ENCODE data around the gene PAFAH1B1.
"Not testable (repeated sequence)": the region's sequence is repeated elsewhere in the genome, so short reads cannot be mapped to it uniquely, and the experiment has no call there.

The PAFAH1B1 gene

GRCh38 chr17:2592971-2593820 lies at the start of gene PAFAH1B1:
PAFAH1B1 (plus strand) TSS chr17:2593654; CDS start chr17:2638289, 44,635 bp downstream.
- in situ Hi-C loops (cut with MboI; ENCODE audit: low sequenced_read_pairs, unreplicated experiment): no loop called here
- peak; percentile 98 for DNase-seq (ENCODE audit: low spot score)

DNA sequence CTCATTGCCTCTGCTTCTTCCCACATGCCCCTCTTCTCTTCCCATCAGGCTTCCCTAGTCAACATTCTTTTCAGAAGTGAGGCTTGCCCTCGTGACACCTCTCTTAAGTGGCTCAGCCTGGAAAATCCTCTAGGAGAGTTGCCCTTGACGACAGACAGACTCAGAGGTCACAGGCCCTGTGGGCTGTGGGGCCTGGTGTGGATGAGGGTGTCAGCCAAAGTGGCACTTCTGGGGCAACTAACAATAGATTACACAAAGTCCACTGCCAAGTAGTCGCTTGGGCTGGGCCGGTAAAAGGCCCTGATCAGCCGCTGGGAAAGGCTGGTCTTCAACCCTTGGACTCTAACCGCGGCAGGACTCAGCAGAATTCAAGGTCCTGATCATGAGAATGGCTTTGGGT lies 48.1 kb upstream of the PAFAH1B1 start:
- no peak for TF ChIP-seq CTCF (IDR thresholded peaks at IDR 0.05; ENCODE audit: borderline replicate concordance, control extremely low read depth, extremely low read depth, insufficient read depth, missing control alignments)
- in situ Hi-C loops (cut with MboI; ENCODE audit: low sequenced_read_pairs, unreplicated experiment): no loop called here
- DNase-seq (ENCODE audit: low spot score): no peak

More at GRCh38 chr17:2592971-2593820, at the start of gene PAFAH1B1:
- peak; percentile 47 for TF ChIP-seq CTCF (IDR thresholded peaks at IDR 0.05; ENCODE audit: borderline replicate concordance, control extremely low read depth, extremely low read depth, insufficient read depth, missing control alignments)

- in situ Hi-C loops (cut with MboI; ENCODE audit: low sequenced_read_pairs, unreplicated experiment): no loop called here
- no peak for TF ChIP-seq CTCF (IDR thresholded peaks at IDR 0.05; ENCODE audit: borderline replicate concordance, control extremely low read depth, extremely low read depth, insufficient read depth, missing control alignments)
- no peak for DNase-seq (ENCODE audit: low spot score)
These were observed 46.3 kb upstream of the PAFAH1B1 start for GRCh38 chr17:2547176-2547575.

DNA sequence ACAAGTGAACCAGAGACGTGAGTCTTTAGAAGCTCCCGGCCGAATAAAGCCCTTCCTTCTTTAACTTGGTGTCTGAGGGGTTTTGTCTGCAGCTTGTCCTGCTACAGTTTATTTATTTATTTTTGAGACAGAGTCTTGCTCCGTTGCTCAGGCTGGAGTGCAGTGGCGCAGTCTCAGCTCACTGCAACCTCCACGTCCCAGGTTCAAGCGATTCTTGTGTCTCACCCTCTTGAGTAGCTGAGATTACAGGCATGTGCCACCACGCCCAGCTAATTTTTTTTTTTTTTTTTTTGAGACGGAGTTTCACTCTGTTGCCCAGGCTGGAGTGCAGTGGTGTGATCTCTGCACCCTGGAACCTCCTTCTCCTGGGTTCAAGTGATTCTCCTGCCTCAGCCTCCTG lies 45.4 kb upstream of the PAFAH1B1 start:
- in situ Hi-C loops (cut with MboI; ENCODE audit: low sequenced_read_pairs, unreplicated experiment); DNase-seq (ENCODE audit: low spot score): not testable (repeated sequence)

DNA sequence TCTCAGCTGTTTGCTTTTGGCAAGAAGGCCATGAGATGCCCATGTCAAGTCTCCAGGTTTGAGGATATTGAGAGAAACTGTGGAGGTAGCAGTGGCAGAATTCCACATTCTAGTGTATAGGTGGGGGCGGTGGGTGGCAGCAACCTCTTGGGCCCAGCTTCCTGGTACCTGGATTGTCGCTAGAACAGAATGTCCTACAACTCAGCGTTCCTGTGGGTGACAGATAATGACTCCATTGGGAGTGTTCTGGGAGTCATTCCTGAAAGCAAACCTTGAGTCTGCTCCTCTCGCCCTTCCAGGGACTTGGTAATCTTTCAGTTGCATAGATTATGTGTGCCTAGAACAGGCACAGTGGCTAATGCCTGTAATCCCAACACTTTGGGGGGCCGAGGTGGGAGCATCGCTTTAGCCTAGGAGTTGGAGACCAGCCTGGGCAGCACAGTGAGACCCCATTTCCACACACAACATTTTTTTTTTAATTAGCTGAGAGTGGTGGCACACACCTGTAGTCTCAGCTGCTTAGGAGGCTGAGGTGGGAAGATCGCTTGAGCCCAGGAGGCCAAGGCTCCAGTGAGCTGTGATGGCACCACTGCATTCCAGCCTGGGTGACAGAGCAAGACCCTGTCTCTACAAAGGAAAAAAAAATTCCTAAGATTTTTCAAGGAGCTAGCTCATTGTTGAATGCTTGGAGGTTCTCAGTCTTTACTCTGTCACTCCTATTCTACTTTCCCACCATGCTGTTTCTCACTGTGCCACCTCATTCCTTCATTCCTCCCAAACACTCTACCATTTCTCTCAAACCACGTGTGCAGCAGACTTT lies 43.9 kb upstream of the PAFAH1B1 start:
- peak; percentile 10 for DNase-seq (ENCODE audit: low spot score)
- TF ChIP-seq CTCF (IDR thresholded peaks at IDR 0.05; ENCODE audit: borderline replicate concordance, control extremely low read depth, extremely low read depth, insufficient read depth, missing control alignments): no peak
- in situ Hi-C loops (cut with MboI; ENCODE audit: low sequenced_read_pairs, unreplicated experiment): no loop called here

- DNase-seq (ENCODE audit: low spot score): no peak
- TF ChIP-seq CTCF (IDR thresholded peaks at IDR 0.05; ENCODE audit: borderline replicate concordance, control extremely low read depth, extremely low read depth, insufficient read depth, missing control alignments): no peak
- in situ Hi-C loops (cut with MboI; ENCODE audit: low sequenced_read_pairs, unreplicated experiment): no loop called here
These were observed 42.0 kb upstream of the PAFAH1B1 start for GRCh38 chr17:2551493-2551892.

DNA sequence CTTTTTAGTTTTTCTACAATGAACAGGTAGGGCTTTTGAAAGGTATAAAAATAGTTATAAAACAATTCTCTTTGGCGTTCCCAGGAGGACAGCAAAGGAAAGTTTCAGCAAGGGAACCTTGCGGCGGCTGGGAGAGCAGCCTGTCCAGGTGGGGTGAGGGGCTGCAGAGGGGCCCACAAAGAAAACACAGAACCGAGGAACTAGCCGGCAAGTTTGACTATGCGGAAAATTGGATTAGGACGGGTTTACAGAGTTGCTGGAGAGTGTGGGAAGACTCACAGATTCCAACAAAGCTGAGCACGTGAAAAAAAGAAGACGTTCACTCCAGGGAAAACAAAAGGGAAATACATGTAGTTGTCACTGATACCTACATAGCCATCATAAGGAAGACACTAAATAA lies 41.5 kb upstream of the PAFAH1B1 start:
- in situ Hi-C loops (cut with MboI; ENCODE audit: low sequenced_read_pairs, unreplicated experiment): no loop called here
- no peak for TF ChIP-seq CTCF (IDR thresholded peaks at IDR 0.05; ENCODE audit: borderline replicate concordance, control extremely low read depth, extremely low read depth, insufficient read depth, missing control alignments)
- no peak for DNase-seq (ENCODE audit: low spot score)
